Ishikawa (cell line): ENCODE data around the gene ARHGEF10L.

Experiments
- CEBPB ChIP-seq: IDR thresholded peaks from 2 replicates; pipeline ENCODE4 v1.6.1; 2012
- CREB1 ChIP-seq: IDR thresholded peaks from 2 replicates; pipeline ENCODE4 v1.6.1; 2012; ENCODE audit warnings: low read depth
- EGR1 ChIP-seq: IDR thresholded peaks from 2 replicates; pipeline ENCODE4 v1.6.1; 2012
- EP300 ChIP-seq: IDR thresholded peaks from 2 replicates; pipeline ENCODE4 v1.6.1; 2012; ENCODE audit warnings: borderline replicate concordance
- FOXM1 ChIP-seq: IDR thresholded peaks from 2 replicates; pipeline ENCODE4 v1.6.1; 2012; ENCODE audit warnings: low read depth, borderline replicate concordance
- MAX ChIP-seq: IDR thresholded peaks from 2 replicates; pipeline ENCODE4 v1.6.1; 2012
- NFIC ChIP-seq: IDR thresholded peaks from 2 replicates; pipeline ENCODE4 v1.6.1; 2012
- RAD21 ChIP-seq: IDR thresholded peaks from 2 replicates; pipeline ENCODE4 v1.6.1; 2012; ENCODE audit warnings: low read depth
- REST ChIP-seq: IDR thresholded peaks from 2 replicates; pipeline ENCODE4 v1.6.1; 2012; ENCODE audit warnings: low read depth, mild to moderate bottlenecking
- TAF1 ChIP-seq: IDR thresholded peaks from 2 replicates; pipeline ENCODE4 v1.6.1; 2012; ENCODE audit warnings: low read depth, mild to moderate bottlenecking
- TCF12 ChIP-seq: IDR thresholded peaks from 2 replicates; pipeline ENCODE4 v1.6.1; 2012; ENCODE audit warnings: low read depth
- TEAD4 ChIP-seq: IDR thresholded peaks from 2 replicates; pipeline ENCODE4 v1.6.1; 2012
- USF1 ChIP-seq: IDR thresholded peaks from 2 replicates; pipeline ENCODE4 v1.6.1; 2012
- YY1 ChIP-seq: IDR thresholded peaks from 2 replicates; pipeline ENCODE4 v1.6.1; 2012; ENCODE audit warnings: low read depth
- ZBTB7A ChIP-seq: IDR thresholded peaks from 2 replicates; pipeline ENCODE4 v1.6.1; 2012; ENCODE audit warnings: low read depth

ARHGEF10L gene

GRCh38 chr1:17600321-17600720 is 60.8 kb downstream of the ARHGEF10L start:
- no peak for TF ChIP-seq REST
- no peak for TF ChIP-seq USF1
- no peak for TF ChIP-seq TEAD4
- TF ChIP-seq CREB1, result no peak

GRCh38 chr1:17601643-17602382 is 62.3 kb downstream of the ARHGEF10L start:
- TF ChIP-seq TEAD4 (no peak), REST (no peak), TCF12 (no peak), YY1 (no peak), EGR1 (no peak), MAX (no peak), USF1 (no peak), TAF1 (no peak), CEBPB (no peak), CREB1 (no peak)

GRCh38 chr1:17603091-17603841 is 63.8 kb downstream of the ARHGEF10L start:
- TF ChIP-seq CEBPB, result no peak
- TF ChIP-seq TAF1, result no peak
- TF ChIP-seq RAD21, result no peak
- no peak for TF ChIP-seq USF1
- TF ChIP-seq MAX, result no peak
- no peak for TF ChIP-seq TEAD4
- no peak for TF ChIP-seq ZBTB7A
- TF ChIP-seq EP300, result no peak

- TF ChIP-seq TAF1 (no peak), FOXM1 (no peak), CEBPB (no peak), EGR1 (no peak), EP300 (no peak), NFIC (no peak), TCF12 (no peak), TEAD4 (no peak), MAX (no peak), CREB1 (no peak), RAD21 (no peak), YY1 (no peak), ZBTB7A (no peak), USF1 (no peak)
Measured at GRCh38 chr1:17605582-17606344, 66.3 kb downstream of the ARHGEF10L start.
